ENCODE results near the gene CPLANE2. TPM values are rescaled to one million over a fixed set of nuclear protein-coding genes. Genes with fewer than 3 reads are reported as not detected.

CPLANE2 gene
- total RNA-seq, 2 experiments from 2014 or later = 11.6 to 15.4 TPM

- no TSS peak for BruUV-seq (replicated peaks)
- no peak for DNase-seq (ENCODE audit: low spot score)
- CTCF ChIA-PET (ENCODE audit: unreplicated experiment) = no interaction called here
- Histone ChIP-seq H3K4me1 (ENCODE audit: insufficient read depth, low read length, poor library complexity, severe bottlenecking) (no peaks in the 10 kb centered on the region), H3K27ac (ENCODE audit: low read depth, low read length, poor library complexity, severe bottlenecking) (no peak overlapping the region), H3K36me3 (ENCODE audit: insufficient read depth, low read length) (no peaks in the 10 kb centered on the region), H3K4me2 (ENCODE audit: low read length) (no peak overlapping the region), H4K20me1 (ENCODE audit: insufficient read depth, low read length) (no peaks in the 10 kb centered on the region), H3K4me3 (ENCODE audit: low read depth, low read length, poor library complexity, severe bottlenecking) (no peak overlapping the region), H3K9me3 (ENCODE audit: low read length) (no peaks in the 10 kb centered on the region), H3K9me2 (ENCODE audit: insufficient read depth, low read length) (no peaks in the 10 kb centered on the region), H2AFZ (ENCODE audit: low read length) (no peak overlapping the region), H3K79me2 (ENCODE audit: insufficient read depth, low read depth, low read length) (no peaks in the 10 kb centered on the region)
- no peak for TF ChIP-seq CTCF (conservative IDR thresholded peaks at IDR 0.05; ENCODE audit: low read length)
- no peak for TF ChIP-seq EZH2phosphoT487 (IDR thresholded peaks at IDR 0.05; ENCODE audit: borderline replicate concordance, low read depth, low read length)
- POLR2A ChIA-PET = no interaction called here
- intact Hi-C loops (cut with micrococcal nuclease; ENCODE audit: unreplicated experiment) = no loop called here
These were observed 45.0 kb downstream of the CPLANE2 start for GRCh38 chr1:16191916-16192546.

- Histone ChIP-seq H3K79me2 (ENCODE audit: insufficient read depth, low read depth, low read length) (no peaks in the 10 kb centered on the region), H3K4me1 (ENCODE audit: insufficient read depth, low read length, poor library complexity, severe bottlenecking) (no peaks in the 10 kb centered on the region), H3K4me2 (ENCODE audit: low read length) (no peak overlapping the region), H3K4me3 (ENCODE audit: low read depth, low read length, poor library complexity, severe bottlenecking) (no peak overlapping the region), H3K27ac (ENCODE audit: low read depth, low read length, poor library complexity, severe bottlenecking) (no peak overlapping the region), H2AFZ (ENCODE audit: low read length) (no peak overlapping the region), H3K36me3 (ENCODE audit: insufficient read depth, low read length) (no peaks in the 10 kb centered on the region), H3K9me2 (ENCODE audit: insufficient read depth, low read length) (no peaks in the 10 kb centered on the region), H3K9me3 (ENCODE audit: low read length) (no peaks in the 10 kb centered on the region), H4K20me1 (ENCODE audit: insufficient read depth, low read length) (no peaks in the 10 kb centered on the region)
- intact Hi-C loops (cut with micrococcal nuclease; ENCODE audit: unreplicated experiment) = no loop called here
- ChIA-PET CTCF (ENCODE audit: unreplicated experiment) (no interaction called here), POLR2A (no interaction called here)
- no TSS peak for BruUV-seq (replicated peaks)
- DNase-seq (ENCODE audit: low spot score) = no peak
- TF ChIP-seq CTCF (conservative IDR thresholded peaks at IDR 0.05; ENCODE audit: low read length) = no peak
- no peak for TF ChIP-seq EZH2phosphoT487 (IDR thresholded peaks at IDR 0.05; ENCODE audit: borderline replicate concordance, low read depth, low read length)
These were observed 45.7 kb downstream of the CPLANE2 start for GRCh38 chr1:16191309-16191708.

GRCh38 chr1:16189921-16190621 is 46.9 kb downstream of the CPLANE2 start:
- intact Hi-C loops (cut with micrococcal nuclease; ENCODE audit: unreplicated experiment) = loop anchor here (5.0 to 10.0 kb wide), 2 partner anchors 172 to 185 kb away; partner anchors contain the start of gene SRARP
- CTCF ChIA-PET (ENCODE audit: unreplicated experiment) = interaction anchor here (1.3 kb wide), 1 partner anchor 107 kb away, joined by 3 read pairs; no protein-coding TSS in a partner anchor
- Histone ChIP-seq H3K79me2 (ENCODE audit: insufficient read depth, low read depth, low read length) (no peaks in the 10 kb centered on the region), H2AFZ (ENCODE audit: low read length) (no peak overlapping the region), H4K20me1 (ENCODE audit: insufficient read depth, low read length) (no peaks in the 10 kb centered on the region), H3K4me2 (ENCODE audit: low read length) (no peak overlapping the region), H3K4me3 (ENCODE audit: low read depth, low read length, poor library complexity, severe bottlenecking) (no peak overlapping the region), H3K9me3 (ENCODE audit: low read length) (no peaks in the 10 kb centered on the region), H3K4me1 (ENCODE audit: insufficient read depth, low read length, poor library complexity, severe bottlenecking) (no peaks in the 10 kb centered on the region), H3K9me2 (ENCODE audit: insufficient read depth, low read length) (no peaks in the 10 kb centered on the region), H3K27ac (ENCODE audit: low read depth, low read length, poor library complexity, severe bottlenecking) (no peak overlapping the region), H3K36me3 (ENCODE audit: insufficient read depth, low read length) (no peaks in the 10 kb centered on the region)
- POLR2A ChIA-PET = no interaction called here
- DNase-seq (ENCODE audit: low spot score) = no peak
- BruUV-seq (replicated peaks) = no TSS peak
- TF ChIP-seq EZH2phosphoT487 (IDR thresholded peaks at IDR 0.05; ENCODE audit: borderline replicate concordance, low read depth, low read length) = no peak

All from OCI-LY7 (cell line).